RWPE2 (cell line): ENCODE results near the gene ZFAND3.

ENCODE experiments used
- ATAC-seq: fragments of 200-7000 bp; cut with Tn5 transposase; 3 replicates; pipeline ENCODE4 v1.9.1; 2021; ENCODE audit warnings: low read depth
- DNase-seq: peaks from one replicate; pipeline ENCODE4 v3.0.0-alpha.2; 2020; ENCODE audit warnings: low spot score
- H3K27ac ChIP-seq: fragments of 450-650 bp; 2 replicates; pipeline ENCODE4 v1.5.1; 2017; ENCODE audit warnings: mild to moderate bottlenecking; ENCODE audit not compliant: poor library complexity, severe bottlenecking
- H3K27me3 ChIP-seq: fragments of 250-450 bp; sonication (Bioruptor Pico); 2 replicates; pipeline ENCODE4 v1.5.1; 2021; ENCODE audit warnings: mild to moderate bottlenecking, moderate library complexity; ENCODE audit not compliant: insufficient read depth, poor library complexity, severe bottlenecking
- H3K36me3 ChIP-seq: fragments of 250-450 bp; sonication (Bioruptor Pico); 2 replicates; pipeline ENCODE4 v1.5.1; 2020; ENCODE audit warnings: low read depth, mild to moderate bottlenecking, moderate library complexity
- H3K4me1 ChIP-seq: fragments of 250-450 bp; sonication (Bioruptor Pico); 2 replicates; pipeline ENCODE4 v1.5.1; 2021; ENCODE audit warnings: mild to moderate bottlenecking, moderate library complexity; ENCODE audit not compliant: insufficient read depth, poor library complexity, severe bottlenecking
- H3K4me3 ChIP-seq: fragments of 250-450 bp; sonication (Bioruptor Pico); 2 replicates; pipeline ENCODE4 v1.5.1; 2021; ENCODE audit warnings: mild to moderate bottlenecking, moderate library complexity; ENCODE audit not compliant: severe bottlenecking
- H3K9me3 ChIP-seq: fragments of 250-450 bp; sonication (Bioruptor Pico); 2 replicates; pipeline ENCODE4 v1.5.1; 2021; ENCODE audit warnings: mild to moderate bottlenecking, moderate library complexity; ENCODE audit not compliant: severe bottlenecking
- CTCF ChIP-seq: fragments of 450-650 bp; IDR thresholded peaks from one replicate; pipeline ENCODE4 v1.5.1; 2017; ENCODE audit warnings: mild to moderate bottlenecking, moderate library complexity; ENCODE audit not compliant: poor library complexity, severe bottlenecking

ZFAND3 gene

GRCh38 chr6:37779111-37779800, 40.3 kb upstream of the ZFAND3 start:
- H3K9me3 ChIP-seq, result no peaks in the 10 kb centered on the region
- no peak for DNase-seq
- H3K4me1 ChIP-seq, result peaks cover under 1% of the 10 kb centered on the region

GRCh38 chr6:37779902-37780628, 39.5 kb upstream of the ZFAND3 start:
- H3K36me3 ChIP-seq, result no peaks in the 10 kb centered on the region
- H3K9me3 ChIP-seq, result no peaks in the 10 kb centered on the region
- no peak overlapping the region for H3K4me3 ChIP-seq
- ATAC-seq (no peak), DNase-seq (no peak)
- no peak overlapping the region for H3K27ac ChIP-seq
- peaks cover 8% of the 10 kb centered on the region for H3K4me1 ChIP-seq
- no peaks in the 10 kb centered on the region for H3K27me3 ChIP-seq
- no peak for TF ChIP-seq CTCF

More at GRCh38 chr6:37779111-37779800, 40.3 kb upstream of the ZFAND3 start:
- no peak overlapping the region for H3K27ac ChIP-seq
- no peaks in the 10 kb centered on the region for H3K27me3 ChIP-seq
- H3K4me3 ChIP-seq, result no peak overlapping the region
- ATAC-seq, result 0 out of 3 replicates have a peak, but pooled peaks have one; percentile 24
- TF ChIP-seq CTCF, result no peak
- H3K36me3 ChIP-seq, result no peaks in the 10 kb centered on the region

- H3K27me3 ChIP-seq, result no peaks in the 10 kb centered on the region
- ATAC-seq, result no peak
Measured at GRCh38 chr6:37781788-37782187, 37.7 kb upstream of the ZFAND3 start.

GRCh38 chr6:37783025-37783855, 36.3 kb upstream of the ZFAND3 start:
- no peak overlapping the region for H3K4me3 ChIP-seq
- H3K4me1 ChIP-seq, result peaks cover 14% of the 10 kb centered on the region
- DNase-seq, result no peak

More at GRCh38 chr6:37781788-37782187, 37.7 kb upstream of the ZFAND3 start:
- no peak for DNase-seq
- H3K36me3 ChIP-seq, result no peaks in the 10 kb centered on the region
- no peak overlapping the region for H3K4me3 ChIP-seq
- peaks cover 11% of the 10 kb centered on the region for H3K4me1 ChIP-seq
- no peaks in the 10 kb centered on the region for H3K9me3 ChIP-seq
- TF ChIP-seq CTCF, result no peak
- no peak overlapping the region for H3K27ac ChIP-seq

More at GRCh38 chr6:37783025-37783855, 36.3 kb upstream of the ZFAND3 start:
- no peaks in the 10 kb centered on the region for H3K36me3 ChIP-seq
- H3K27me3 ChIP-seq, result no peaks in the 10 kb centered on the region
- no peaks in the 10 kb centered on the region for H3K9me3 ChIP-seq
- ATAC-seq, result no peak; the same call in 2 of the 3 replicates
- TF ChIP-seq CTCF, result no peak
- no peak overlapping the region for H3K27ac ChIP-seq
